Ammon's horn (tissue), 1 donor: Measurements from ENCODE around the gene TMEM126B.
"Not testable (repeated sequence)": the region's sequence is repeated elsewhere in the genome, so short reads cannot be mapped to it uniquely, and the experiment has no call there.

Experiments used
- DNase-seq: peaks from one replicate; pipeline ENCODE4 v3.0.0-alpha.2; 2016; ENCODE audit warnings: low spot score

Gene TMEM126B

DNA sequence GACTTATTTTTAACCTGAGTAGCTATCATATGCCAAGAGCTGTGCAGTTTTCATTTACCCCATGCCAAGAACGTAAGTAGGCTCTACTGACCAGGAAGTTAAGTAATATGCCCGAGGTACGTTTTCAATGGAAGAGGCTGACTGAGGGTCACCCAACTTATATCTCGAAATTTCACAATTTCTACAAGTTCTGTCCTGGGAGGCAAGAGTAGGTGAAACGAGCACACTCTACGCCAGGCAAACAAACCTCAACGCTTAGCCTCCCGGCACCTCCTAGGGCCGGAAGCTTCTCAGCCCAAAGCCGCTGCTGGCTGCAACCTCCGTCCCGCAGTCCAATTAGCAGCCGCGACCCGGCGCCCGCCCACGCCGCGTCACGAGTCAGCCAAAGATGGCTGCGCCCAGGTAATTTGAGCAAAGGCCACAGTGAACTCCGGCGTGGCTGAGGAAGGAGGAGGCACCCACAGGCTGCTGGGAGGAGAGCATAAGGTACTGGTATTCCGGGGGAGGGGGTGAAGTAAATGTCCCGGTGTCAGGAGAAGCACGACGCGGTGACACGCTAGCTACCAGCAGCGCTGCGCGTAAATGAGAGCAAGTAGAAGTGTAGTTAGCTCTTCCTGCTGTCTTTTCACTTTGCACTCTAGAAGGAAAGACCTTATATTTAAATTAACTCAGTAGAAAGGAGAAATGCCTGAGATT lies 19.4 kb downstream of the TMEM126B start, which contains the start of gene TMEM126A:
TSS of gene TMEM126A (plus strand) at position 364 of the 696 bp plus-strand sequence. CDS start 2,289 bp downstream, outside the sequence.
- DNase-seq = peak; percentile 93

DNA sequence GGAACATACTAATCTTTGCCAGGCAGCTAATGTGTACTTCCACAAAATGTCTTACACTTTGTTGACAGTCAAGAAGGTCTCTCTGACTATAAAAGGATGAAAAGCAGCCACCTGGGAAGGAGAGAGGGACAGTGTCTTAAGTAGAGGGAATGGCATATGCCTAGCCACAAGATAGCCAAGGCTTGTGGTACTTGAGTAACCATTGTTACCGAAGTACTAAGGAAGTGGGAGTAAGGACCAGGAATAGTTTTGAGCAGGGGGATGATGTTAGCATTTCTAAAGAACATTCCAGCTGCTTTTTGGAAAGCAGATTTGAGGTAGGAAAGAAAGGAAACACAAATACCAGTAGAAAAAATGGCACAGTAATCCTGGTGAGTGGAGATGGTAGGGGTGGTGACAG lies 22.7 kb downstream of the TMEM126B start:
- DNase-seq = no peak

- no peak for DNase-seq
Measured at GRCh38 chr11:85652786-85653447, 24.5 kb downstream of the TMEM126B start.

DNA sequence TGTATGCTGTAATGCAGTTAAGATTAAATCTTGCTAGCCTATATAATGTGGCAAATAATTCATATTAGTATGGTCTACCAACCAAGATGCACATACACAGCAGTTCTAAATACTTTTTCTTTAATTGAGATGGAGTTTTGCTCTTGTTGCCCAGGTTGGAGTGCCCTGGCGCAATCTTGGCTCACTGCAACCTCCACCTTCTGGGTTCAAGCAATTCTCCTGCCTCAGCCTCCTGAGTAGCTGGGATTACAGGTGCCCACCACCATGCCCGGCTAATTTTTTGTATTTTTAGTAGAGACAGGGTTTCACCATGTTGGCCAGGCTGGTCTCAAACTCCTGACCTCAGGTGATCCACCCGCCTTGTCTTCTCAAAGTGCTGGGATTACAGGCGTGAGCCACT lies 25.9 kb downstream of the TMEM126B start:
- not testable (repeated sequence) for DNase-seq

DNA sequence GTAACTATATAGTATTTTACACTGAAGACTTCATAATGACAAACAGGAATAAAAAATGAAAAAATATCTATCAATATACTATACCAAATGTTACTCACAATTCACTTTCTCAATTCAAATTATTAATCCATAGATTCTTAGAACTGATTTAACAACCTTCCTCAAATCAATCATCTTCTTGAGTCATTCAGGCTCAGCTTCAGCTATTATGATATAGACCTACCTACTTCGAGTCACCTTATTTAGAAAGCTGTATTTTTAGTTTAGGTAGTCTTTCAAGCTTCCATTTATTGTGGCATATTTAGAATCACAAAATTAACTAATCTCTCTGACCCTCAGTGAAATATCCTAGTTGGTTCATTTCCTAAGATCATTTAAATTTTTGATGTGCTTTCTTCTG lies 28.4 kb downstream of the TMEM126B start:
- DNase-seq = no peak

DNA sequence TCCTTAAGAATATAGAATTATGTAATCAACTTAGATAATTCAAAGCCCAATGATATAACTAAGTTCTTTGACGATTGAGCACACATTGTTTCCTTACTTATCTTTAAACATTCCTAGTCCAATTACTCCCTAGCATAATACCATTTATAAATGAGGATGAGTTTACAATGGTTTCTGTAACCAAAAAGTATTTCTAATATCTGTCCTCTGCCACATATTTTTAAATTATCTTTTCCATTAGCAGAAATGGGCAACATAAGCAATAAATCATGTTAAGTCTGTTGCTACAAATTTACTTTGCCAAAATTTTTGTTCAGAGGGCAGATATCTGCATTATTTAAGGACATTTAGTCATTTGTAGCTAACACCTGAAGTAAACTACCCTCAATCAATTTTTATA lies 29.8 kb downstream of the TMEM126B start:
- no peak for DNase-seq

DNA sequence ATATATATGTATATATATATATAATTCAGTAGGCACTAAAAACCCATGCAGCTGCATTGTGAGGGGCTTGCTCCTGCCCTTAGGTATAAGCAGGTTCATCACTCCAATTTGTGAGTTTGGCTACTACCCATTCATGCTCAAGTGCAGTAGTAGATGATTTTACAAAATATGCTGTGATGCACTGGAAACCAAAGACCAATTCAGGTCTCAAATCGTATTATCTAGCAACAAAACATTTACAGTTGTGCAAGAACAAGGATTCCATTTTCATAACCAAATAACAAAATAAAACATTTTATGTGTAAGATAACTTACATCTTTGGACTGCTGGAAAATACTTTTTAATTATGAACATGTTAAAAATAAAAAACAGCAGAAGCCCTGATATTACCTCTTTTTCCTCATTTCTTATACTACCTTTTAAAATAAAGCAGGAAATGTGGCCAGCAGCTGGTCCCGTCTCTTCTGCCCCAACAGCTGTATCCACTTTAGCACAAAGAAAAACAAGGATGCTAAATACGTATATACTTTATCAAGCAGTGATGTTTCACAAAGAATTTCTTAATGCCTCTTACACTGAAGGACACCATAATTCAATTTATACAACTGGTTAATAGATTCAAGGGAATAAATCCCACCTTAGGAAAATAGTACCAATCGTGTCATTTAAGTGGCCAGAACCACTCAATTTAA lies 33.7 kb downstream of the TMEM126B start:
- DNase-seq = no peak

DNA sequence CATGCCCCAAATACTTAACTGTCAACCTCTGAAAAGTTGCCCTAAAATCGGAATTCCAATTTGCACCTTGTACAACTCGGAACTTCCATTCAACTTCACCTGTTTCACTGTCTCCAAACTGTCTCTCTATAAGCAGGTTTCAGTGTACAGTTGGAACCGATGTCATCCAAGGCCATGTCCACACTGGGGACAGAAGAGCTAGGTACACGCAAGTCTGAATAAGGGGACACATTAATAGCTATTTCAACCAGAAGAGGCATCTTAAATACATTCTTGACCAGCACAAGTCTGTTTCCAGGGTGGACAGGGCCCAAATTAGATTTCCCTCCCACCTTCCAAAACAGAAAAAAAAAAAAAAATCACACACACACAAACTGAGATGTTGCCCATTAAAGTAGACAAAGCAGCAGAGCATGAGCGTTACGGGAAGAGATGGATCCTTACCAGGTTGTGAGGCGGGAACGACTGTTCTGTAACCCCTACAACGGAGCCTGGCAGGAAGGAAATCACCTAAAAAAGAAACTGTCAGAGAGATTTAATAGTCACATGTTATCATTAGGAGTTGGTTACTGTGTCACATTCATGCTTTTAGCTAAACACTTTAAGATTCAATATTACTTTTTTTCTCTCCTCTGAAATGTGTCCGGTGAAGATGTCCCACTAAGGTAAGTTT lies 34.8 kb downstream of the TMEM126B start:
- DNase-seq = no peak

DNA sequence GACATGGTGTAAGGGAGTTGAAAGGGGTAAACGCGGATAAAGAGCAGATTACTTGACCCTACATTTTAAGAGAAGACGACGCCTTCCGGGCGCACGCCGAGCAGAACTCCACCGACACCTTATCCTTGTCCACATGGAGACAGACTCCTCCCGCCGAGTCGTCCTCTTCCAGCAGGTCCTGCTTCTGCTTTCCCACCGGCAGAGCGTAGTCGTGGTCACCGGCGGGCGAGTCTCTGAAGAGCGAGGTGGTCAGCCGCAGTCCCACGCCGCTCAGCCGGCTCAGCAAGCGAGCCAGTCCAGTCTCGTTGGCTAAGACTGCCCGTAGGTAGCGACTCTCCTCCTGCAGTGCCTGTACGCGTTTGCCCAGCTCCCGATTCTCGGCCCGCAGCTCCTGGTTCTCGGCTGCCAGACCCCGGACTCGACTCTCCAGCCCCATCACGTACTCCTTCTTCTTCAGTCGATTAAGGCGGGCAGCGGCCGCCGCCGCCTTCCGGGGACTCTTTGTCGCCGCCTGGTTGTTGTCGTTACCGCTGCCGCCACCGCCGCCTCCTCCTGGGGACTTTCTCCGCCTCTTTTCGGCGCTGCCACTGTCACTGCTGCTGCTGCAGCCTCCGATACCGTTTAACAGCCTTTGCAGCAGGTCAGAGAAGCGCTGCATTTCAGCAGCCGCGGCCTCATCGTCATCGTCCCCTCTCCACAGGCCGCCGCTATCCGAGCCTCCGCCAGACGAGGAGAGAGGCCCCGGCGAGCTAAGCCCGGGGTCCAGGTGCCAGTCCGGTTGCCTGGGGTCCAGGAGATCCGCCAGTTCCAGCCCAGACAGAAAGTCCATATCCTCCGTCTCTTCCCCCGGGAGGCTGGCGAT lies 35.6 kb downstream of the TMEM126B start:
- DNase-seq = peak; percentile 85

DNA sequence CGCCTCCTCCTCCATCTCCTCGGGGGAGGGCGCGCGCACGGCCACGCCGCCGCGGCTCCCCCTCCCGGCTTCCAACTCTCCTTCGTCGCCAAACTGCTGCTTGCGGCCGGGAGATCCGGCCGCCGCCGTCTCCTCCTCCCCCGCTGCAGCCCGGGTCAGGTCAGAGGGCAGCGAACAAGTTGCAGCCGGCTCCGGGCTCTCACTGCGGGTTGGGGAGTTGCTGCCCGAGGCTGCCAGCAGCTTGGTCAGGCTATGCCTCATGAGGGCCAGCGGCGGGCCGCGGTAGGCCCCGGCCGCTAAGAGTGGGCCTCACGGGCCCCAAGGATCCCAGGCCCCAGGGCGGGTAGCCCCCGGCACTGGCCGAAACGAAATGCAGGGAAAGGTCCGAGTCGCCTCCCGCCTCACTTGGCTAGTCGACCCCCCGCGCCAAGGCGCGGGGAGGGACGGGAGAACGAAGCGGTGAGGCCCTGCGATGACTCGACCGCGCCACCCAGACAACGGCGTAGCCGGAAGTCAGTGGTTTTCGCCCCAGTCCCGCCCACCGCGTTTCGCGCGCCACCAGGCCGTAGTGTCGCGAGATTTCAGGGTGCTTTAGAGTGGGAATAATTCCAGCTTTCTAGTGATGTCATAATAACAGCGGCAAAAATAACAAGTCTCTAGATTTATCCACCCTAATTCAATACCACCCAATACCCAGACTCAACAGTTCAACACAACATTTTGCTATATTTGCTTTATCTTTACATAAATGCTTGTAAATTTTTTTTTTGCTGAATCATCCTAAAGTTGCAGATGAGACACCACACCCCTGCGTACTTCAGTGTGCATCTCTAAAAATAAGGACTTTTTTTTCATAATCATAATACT lies 36.5 kb downstream of the TMEM126B start, which contains the start of gene CREBZF:
TSS of gene CREBZF (minus strand) at position 515 of the 867 bp plus-strand sequence. CDS start at position 261, 254 bp downstream.
- DNase-seq = peak; percentile 96

GRCh38 chr11:85665733-85666132 lies 37.3 kb downstream of the TMEM126B start:
- no peak for DNase-seq

GRCh38 chr11:85666687-85667086 lies 38.3 kb downstream of the TMEM126B start:
- no peak for DNase-seq

DNA sequence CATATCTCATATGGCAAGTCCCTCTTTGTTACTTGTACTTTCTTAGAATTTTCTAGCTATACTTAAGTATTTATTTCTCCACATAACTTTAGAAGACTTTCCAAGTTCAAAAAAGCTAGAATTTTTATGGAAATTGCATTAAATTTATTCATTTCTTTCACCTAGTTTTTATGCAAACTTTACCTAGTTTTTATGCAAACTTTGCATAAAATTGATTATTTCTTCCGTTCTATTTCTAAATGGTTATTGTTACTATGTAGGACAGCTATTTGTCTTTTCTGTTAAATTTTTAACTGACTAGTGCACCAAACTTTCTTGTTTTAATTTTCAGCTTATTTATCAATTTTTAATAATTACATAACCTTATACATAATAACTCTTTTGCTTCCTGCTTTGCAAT lies 39.8 kb downstream of the TMEM126B start:
- DNase-seq = no peak

DNA sequence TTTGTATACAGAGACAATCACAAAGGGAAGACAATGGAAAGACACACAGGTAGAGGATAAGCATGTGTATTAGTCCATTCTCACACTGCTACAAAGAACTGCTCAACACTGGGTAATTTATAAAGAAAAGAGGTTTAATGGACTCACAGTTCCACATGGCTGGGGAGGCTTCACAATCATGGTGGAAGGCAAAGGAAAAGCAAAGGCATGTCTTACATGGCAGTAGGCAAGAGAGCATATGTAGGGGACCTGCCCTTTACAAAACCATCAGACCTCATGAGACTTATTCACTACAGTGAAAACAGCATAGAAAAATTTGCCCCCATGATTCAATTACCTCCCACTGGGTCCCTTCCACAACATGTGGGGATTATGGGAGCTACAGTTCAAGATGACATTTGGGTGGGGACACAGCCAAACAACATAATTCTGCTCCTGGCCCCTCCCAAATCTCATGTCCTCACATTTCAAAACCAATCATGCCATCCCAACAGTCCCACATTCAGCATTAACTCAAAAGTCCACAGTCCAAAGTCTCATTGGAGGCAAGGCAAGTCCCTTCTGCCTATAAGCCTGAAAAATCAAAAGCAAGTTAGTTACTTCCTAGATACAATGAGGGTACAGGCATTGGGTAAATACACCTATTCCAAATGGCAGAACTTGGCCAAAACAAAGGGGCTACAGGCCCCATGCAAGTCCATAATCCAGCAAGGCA lies 42.7 kb downstream of the TMEM126B start:
- DNase-seq = not testable (repeated sequence)

DNA sequence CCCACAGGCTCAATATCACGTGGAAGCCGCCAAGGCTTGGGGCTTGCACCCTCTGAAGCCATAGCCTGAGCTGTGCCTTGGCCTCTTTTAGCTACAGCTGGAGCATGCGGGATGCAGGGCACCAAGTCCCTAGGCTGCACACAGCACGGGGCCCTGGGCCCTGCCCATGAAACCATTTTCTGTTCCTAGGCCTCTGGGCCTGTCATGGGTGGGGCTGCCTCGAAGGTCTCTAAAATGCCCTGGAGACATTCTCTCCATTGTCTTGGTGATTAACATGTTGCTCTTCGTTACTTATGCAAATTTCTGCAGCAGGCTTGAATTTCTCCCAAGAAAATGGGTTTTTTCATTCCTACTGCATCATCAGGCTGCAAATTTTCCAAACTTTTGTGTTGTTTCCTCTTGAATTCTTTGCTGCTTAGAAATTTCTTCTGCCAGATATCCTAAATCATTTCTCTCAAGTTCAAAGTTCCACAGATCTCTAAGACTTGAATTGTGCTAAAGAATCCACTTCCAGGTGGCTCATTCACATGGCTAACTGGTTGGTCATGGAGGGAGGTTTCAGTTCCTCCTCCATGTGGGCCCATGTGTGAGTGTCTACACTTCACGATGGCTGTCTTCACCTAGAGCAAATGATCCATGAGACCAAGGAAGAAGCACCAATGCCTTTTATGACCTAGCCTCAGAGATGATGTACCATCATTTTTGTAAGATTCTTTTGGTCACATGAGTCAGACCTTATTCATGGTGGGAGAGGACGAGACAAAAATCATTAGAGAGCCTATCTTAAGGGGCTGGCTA lies 43.9 kb downstream of the TMEM126B start:
- DNase-seq = no peak

GRCh38 chr11:85673393-85673792 lies 45.0 kb downstream of the TMEM126B start:
- no peak for DNase-seq

GRCh38 chr11:85679576-85679975 lies 51.2 kb downstream of the TMEM126B start:
- no peak for DNase-seq

DNA sequence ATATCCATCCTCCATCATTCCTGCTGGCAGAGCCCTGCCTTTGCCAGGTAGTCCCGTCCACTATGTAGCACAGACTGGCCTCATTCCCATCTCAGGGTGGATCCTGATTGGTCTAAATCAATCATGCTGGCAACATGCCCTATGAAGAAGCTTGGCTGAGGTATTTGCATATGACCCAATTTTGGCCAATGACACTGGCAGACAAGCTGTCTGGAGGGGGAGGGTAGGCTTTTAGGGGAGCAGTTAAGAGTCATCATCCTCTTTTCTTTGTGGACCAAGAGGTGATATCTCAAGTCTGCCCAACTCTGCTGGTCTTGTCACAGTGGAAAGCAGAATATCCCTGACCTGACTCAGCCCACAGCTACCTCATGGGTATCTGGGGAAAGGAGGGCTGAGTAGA lies 52.5 kb downstream of the TMEM126B start:
- no peak for DNase-seq
